PC-9 (cell line): ENCODE measurements around the gene NFIA. TPM values are rescaled to one million over a fixed set of nuclear protein-coding genes. Genes with fewer than 3 reads are reported as not detected.

Experiments
- BruUV-seq: library from RNA; stranded (reverse); fragments of 400-500 nt; replicated peaks from 2 replicates; lab custom pipeline; 2021; lab: Mats Ljungman, UMichigan
- CTCF ChIA-PET: fragments of 300-600 bp; sonication (Branson Sonifier 250); formaldehyde crosslinking; loops from one replicate; lab custom pipeline; 2022; ENCODE audit warnings: antibody characterized with exemption; lab: Charles Lee
- POLR2A ChIA-PET: fragments of 300-600 bp; sonication (Branson Sonifier 250); formaldehyde crosslinking; loops from one replicate; lab custom pipeline; 2022; ENCODE audit warnings: antibody characterized with exemption; ENCODE audit not compliant: unreplicated experiment; lab: Charles Lee
- DNase-seq, 2 experiments: peaks; one replicate each; pipeline versions ENCODE4 v3.0.0 to v3.0.0-alpha.2; 2015 to 2022; ENCODE audit warnings: mixed read lengths in 1 of 2
- H2AFZ ChIP-seq: fragments of 200-600 bp; sonication (generic); 2 replicates; pipeline ENCODE4 v1.8.1; 2017; ENCODE audit warnings: antibody characterized with exemption
- H3F3A ChIP-seq: fragments of 200-600 bp; sonication (generic); 2 replicates; pipeline ENCODE4 v1.8.1; 2017; ENCODE audit warnings: antibody characterized with exemption, mild to moderate bottlenecking, low read depth; ENCODE audit not compliant: insufficient read depth
- H3K27ac ChIP-seq: fragments of 200-600 bp; sonication (generic); 2 replicates; pipeline ENCODE4 v1.6.1; 2016; ENCODE audit warnings: mixed run types
- H3K27me3 ChIP-seq: fragments of 200-600 bp; sonication (generic); 2 replicates; pipeline ENCODE4 v1.6.1; 2016; ENCODE audit warnings: low read depth, mixed run types; ENCODE audit not compliant: insufficient read depth
- H3K36me3 ChIP-seq: fragments of 200-600 bp; sonication (generic); 2 replicates; pipeline ENCODE4 v1.6.1; 2016; ENCODE audit warnings: low read depth, mixed run types
- H3K4me1 ChIP-seq: fragments of 200-600 bp; sonication (generic); replicated peaks from 2 replicates; pipeline ENCODE4 v1.6.1; 2016; ENCODE audit warnings: mixed run types; ENCODE audit not compliant: insufficient read depth
- H3K4me2 ChIP-seq: fragments of 200-600 bp; sonication (generic); 2 replicates; pipeline ENCODE4 v1.6.1; 2017; ENCODE audit warnings: mixed run types
- H3K4me3 ChIP-seq: fragments of 200-600 bp; sonication (generic); 2 replicates; pipeline ENCODE4 v1.6.1; 2016; ENCODE audit warnings: mixed run types
- H3K79me2 ChIP-seq: fragments of 200-600 bp; sonication (generic); 2 replicates; pipeline ENCODE4 v1.6.1; 2017; ENCODE audit warnings: low read depth, mixed run types
- H3K9me2 ChIP-seq: fragments of 200-600 bp; sonication (generic); 2 replicates; pipeline ENCODE4 v1.8.1; 2017; ENCODE audit warnings: mild to moderate bottlenecking; ENCODE audit not compliant: insufficient read depth
- H3K9me3 ChIP-seq: fragments of 200-600 bp; sonication (generic); 2 replicates; pipeline ENCODE4 v1.8.1; 2016; ENCODE audit warnings: low read depth; ENCODE audit not compliant: insufficient read depth
- H4K20me1 ChIP-seq: fragments of 200-600 bp; sonication (generic); 2 replicates; pipeline ENCODE4 v1.8.1; 2017; ENCODE audit not compliant: insufficient read depth
- EZH2 ChIP-seq: fragments of 200-600 bp; sonication (generic); IDR thresholded peaks from 2 replicates; pipeline ENCODE4 v1.8.0; 2017; ENCODE audit warnings: antibody characterized with exemption, low read depth
- intact Hi-C: fragments of 100-400 bp; cut with micrococcal nuclease; formaldehyde crosslinking; loops from one replicate; pipeline ENCODE4 v1.10.0; 2022; ENCODE audit not compliant: unreplicated experiment
- total RNA-seq: library from RNA; stranded (reverse); gene quantifications from 2 replicates; pipeline ENCODE4 v1.2.3, GENCODE V29; 2021
- TF ChIP-seq, protein P1 (sequence below): fragments of 200-600 bp; sonication (generic); conservative IDR thresholded peaks from 2 replicates; pipeline ENCODE4 v1.6.1; 2017; ENCODE audit warnings: mixed run types, antibody characterized with exemption, mild to moderate bottlenecking, moderate library complexity

The NFIA gene
- total RNA-seq, 1 experiment from 2014 or later = 26.7 TPM

DNA sequence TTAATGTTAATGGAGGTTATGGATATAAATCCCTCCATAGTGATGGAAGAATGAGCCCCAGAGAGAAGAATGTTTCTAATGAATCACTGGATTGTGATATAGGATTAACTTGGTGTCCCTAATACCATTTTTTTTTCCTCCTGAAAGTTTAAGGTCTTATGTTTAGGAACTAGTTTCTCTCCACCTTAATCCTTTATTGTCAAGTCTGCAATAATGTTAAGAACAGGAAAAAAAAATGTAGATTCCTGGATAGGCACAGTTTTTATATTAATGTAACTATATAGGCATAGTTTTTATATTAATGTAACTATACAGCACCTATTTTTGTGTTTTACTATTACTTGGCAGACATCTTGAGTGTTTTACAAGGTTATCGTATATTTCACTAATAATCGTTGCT lies 34.9 kb downstream of the NFIA start:
- DNase-seq = no peak
- POLR2A ChIA-PET = no interaction called here
- Histone ChIP-seq H3K4me1 (peaks cover 15% of the 10 kb centered on the region), H3K9me2 (no peaks in the 10 kb centered on the region), H3K9me3 (no peaks in the 10 kb centered on the region), H3K36me3 (no peaks in the 10 kb centered on the region), H2AFZ (no peak overlapping the region), H3K4me2 (no peak overlapping the region), H3K27ac (no peak overlapping the region), H3F3A (no peaks in the 10 kb centered on the region), H3K27me3 (no peaks in the 10 kb centered on the region), H3K79me2 (peaks cover 21% of the 10 kb centered on the region), H3K4me3 (no peak overlapping the region), H4K20me1 (no peaks in the 10 kb centered on the region)
- intact Hi-C loops = no loop called here
- CTCF ChIA-PET = no interaction called here
- no TSS peak for BruUV-seq
- TF ChIP-seq, protein P1, sequence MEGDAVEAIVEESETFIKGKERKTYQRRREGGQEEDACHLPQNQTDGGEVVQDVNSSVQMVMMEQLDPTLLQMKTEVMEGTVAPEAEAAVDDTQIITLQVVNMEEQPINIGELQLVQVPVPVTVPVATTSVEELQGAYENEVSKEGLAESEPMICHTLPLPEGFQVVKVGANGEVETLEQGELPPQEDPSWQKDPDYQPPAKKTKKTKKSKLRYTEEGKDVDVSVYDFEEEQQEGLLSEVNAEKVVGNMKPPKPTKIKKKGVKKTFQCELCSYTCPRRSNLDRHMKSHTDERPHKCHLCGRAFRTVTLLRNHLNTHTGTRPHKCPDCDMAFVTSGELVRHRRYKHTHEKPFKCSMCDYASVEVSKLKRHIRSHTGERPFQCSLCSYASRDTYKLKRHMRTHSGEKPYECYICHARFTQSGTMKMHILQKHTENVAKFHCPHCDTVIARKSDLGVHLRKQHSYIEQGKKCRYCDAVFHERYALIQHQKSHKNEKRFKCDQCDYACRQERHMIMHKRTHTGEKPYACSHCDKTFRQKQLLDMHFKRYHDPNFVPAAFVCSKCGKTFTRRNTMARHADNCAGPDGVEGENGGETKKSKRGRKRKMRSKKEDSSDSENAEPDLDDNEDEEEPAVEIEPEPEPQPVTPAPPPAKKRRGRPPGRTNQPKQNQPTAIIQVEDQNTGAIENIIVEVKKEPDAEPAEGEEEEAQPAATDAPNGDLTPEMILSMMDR = no peak
- TF ChIP-seq EZH2 = no peak

GRCh38 chr1:61119085-61119484 lies 36.7 kb downstream of the NFIA start:
- peaks cover 17% of the 10 kb centered on the region for H3K4me1 ChIP-seq
- H4K20me1 ChIP-seq = no peaks in the 10 kb centered on the region
- POLR2A ChIA-PET = no interaction called here
- intact Hi-C loops = no loop called here
- no peaks in the 10 kb centered on the region for H3F3A ChIP-seq
- CTCF ChIA-PET = no interaction called here
- no peak overlapping the region for H3K4me2 ChIP-seq
- H3K9me2 ChIP-seq = no peaks in the 10 kb centered on the region
- no peaks in the 10 kb centered on the region for H3K9me3 ChIP-seq
- H3K4me3 ChIP-seq = no peak overlapping the region
- peaks cover 26% of the 10 kb centered on the region for H3K79me2 ChIP-seq
- DNase-seq = no peak
- H3K27ac ChIP-seq = no peak overlapping the region
- no peaks in the 10 kb centered on the region for H3K36me3 ChIP-seq
- BruUV-seq = no TSS peak
- no peak overlapping the region for H2AFZ ChIP-seq
- no peaks in the 10 kb centered on the region for H3K27me3 ChIP-seq
- TF ChIP-seq, protein P1 = no peak
- TF ChIP-seq EZH2 = no peak

GRCh38 chr1:61120246-61120840 lies 38.0 kb downstream of the NFIA start:
- POLR2A ChIA-PET = interaction anchor here (0.7 kb wide), 1 partner anchor 11 kb away, joined by 3 read pairs; no protein-coding TSS in a partner anchor
- H3K27me3 ChIP-seq = no peaks in the 10 kb centered on the region
- H4K20me1 ChIP-seq = no peaks in the 10 kb centered on the region
- H3K4me3 ChIP-seq = no peak overlapping the region
- TF ChIP-seq EZH2 = no peak
- TF ChIP-seq, protein P1 = no peak
- intact Hi-C loops = no loop called here
- DNase-seq = no peak
- H3K36me3 ChIP-seq = no peaks in the 10 kb centered on the region
- H3K79me2 ChIP-seq = peaks cover 28% of the 10 kb centered on the region
- H2AFZ ChIP-seq = no peak overlapping the region
- H3K4me1 ChIP-seq = peaks cover 17% of the 10 kb centered on the region
- H3K9me2 ChIP-seq = no peaks in the 10 kb centered on the region
- peak overlapping the region; percentile 25; the same call in 1 of the 2 replicates for H3K4me2 ChIP-seq
- no peak overlapping the region for H3K27ac ChIP-seq
- BruUV-seq = no TSS peak
- CTCF ChIA-PET = interaction anchor here (0.6 kb wide), 1 partner anchor 392 kb away, joined by 3 read pairs; no protein-coding TSS in a partner anchor
- H3K9me3 ChIP-seq = no peaks in the 10 kb centered on the region
- H3F3A ChIP-seq = no peaks in the 10 kb centered on the region
